K562 (cell line): ENCODE measurements around the gene SAMD8. TPM values are rescaled to one million over a fixed set of nuclear protein-coding genes. Genes with fewer than 3 reads are reported as not detected.
A peak's percentile ranks its signal among the peaks of the same experiment; 100 is the strongest.

Experiments
- ARHGAP35 ChIP-seq: fragments of 450-650 bp; IDR thresholded peaks from 2 replicates; pipeline ENCODE4 v1.6.1; 2018; ENCODE audit not compliant: partially characterized antibody
- ATF1 ChIP-seq, 2 experiments: fragments of 450-650 bp in 1 of 2; IDR thresholded peaks; 2 replicates each; pipeline ENCODE4 v1.6.1; 2016; ENCODE audit warnings: missing compliant biosample characterization in 1 of 2, missing genetic modification characterization in 1 of 2
- CBX2 ChIP-seq: fragments of 200-600 bp; sonication (generic); IDR thresholded peaks from one replicate; pipeline ENCODE4 v1.6.1; 2012; ENCODE audit warnings: mild to moderate bottlenecking, low read length, inconsistent platforms; ENCODE audit not compliant: insufficient read depth, poor library complexity, severe bottlenecking
- CBX8 ChIP-seq: fragments of 200-600 bp; sonication (generic); IDR thresholded peaks from 2 replicates; pipeline ENCODE4 v1.6.1; 2012; ENCODE audit warnings: borderline replicate concordance, mixed run types, low read depth, mild to moderate bottlenecking, moderate library complexity, mixed read lengths, low read length, control low read depth, inconsistent platforms; ENCODE audit not compliant: poor library complexity, severe bottlenecking; ENCODE audit errors: extremely low read depth
- HDGF ChIP-seq: fragments of 450-650 bp; IDR thresholded peaks from 2 replicates; pipeline ENCODE4 v1.6.1; 2016
- HNRNPUL1 ChIP-seq: fragments of 200-400 bp; formaldehyde crosslinking; IDR thresholded peaks from 2 replicates; pipeline ENCODE4 v1.6.1; 2017; ENCODE audit warnings: low read length
- KLF16 ChIP-seq: IDR thresholded peaks from 2 replicates; pipeline ENCODE4 v1.6.1; 2016; ENCODE audit warnings: antibody characterized with exemption
- KLF6 ChIP-seq: fragments of 250-450 bp; sonication (Bioruptor Pico); IDR thresholded peaks from 2 replicates; pipeline ENCODE4 v1.4.0; 2020; ENCODE audit warnings: mild to moderate bottlenecking, moderate library complexity, borderline replicate concordance
- MEIS2 ChIP-seq: fragments of 450-650 bp; IDR thresholded peaks from 2 replicates; pipeline ENCODE4 v1.6.1; 2014; ENCODE audit warnings: mild to moderate bottlenecking; ENCODE audit not compliant: partially characterized antibody
- POLR2G ChIP-seq: fragments of 200-400 bp; formaldehyde crosslinking; IDR thresholded peaks from 2 replicates; pipeline ENCODE4 v1.6.1; 2017; ENCODE audit warnings: low read depth, mild to moderate bottlenecking, antibody characterized with exemption, low read length, moderate library complexity
- SAFB ChIP-seq: fragments of 200-400 bp; formaldehyde crosslinking; IDR thresholded peaks from 2 replicates; pipeline ENCODE4 v1.6.1; 2017; ENCODE audit warnings: low read depth, low read length, borderline replicate concordance
- SMAD3 ChIP-seq: fragments of 450-650 bp; formaldehyde crosslinking; conservative IDR thresholded peaks from 2 replicates; pipeline ENCODE4 v1.4.0; 2020; ENCODE audit warnings: mild to moderate bottlenecking
- SMAD4 ChIP-seq: fragments of 250-450 bp; sonication (Bioruptor Pico); conservative IDR thresholded peaks from 2 replicates; pipeline ENCODE4 v1.8.0; 2021; ENCODE audit warnings: inconsistent platforms, mild to moderate bottlenecking, moderate library complexity
- SMARCB1 ChIP-seq: IDR thresholded peaks from 2 replicates; pipeline ENCODE4 v1.6.1; 2011; ENCODE audit warnings: improper control_type of control experiment, low read depth; ENCODE audit not compliant: insufficient read length
- SUPT5H ChIP-seq: fragments of 450-650 bp; IDR thresholded peaks from 2 replicates; pipeline ENCODE4 v1.6.1; 2016
- TCF7 ChIP-seq: sonication (generic); IDR thresholded peaks from 2 replicates; pipeline ENCODE4 v1.6.1; 2016; ENCODE audit warnings: antibody characterized with exemption, borderline replicate concordance
- THRAP3 ChIP-seq: fragments of 450-650 bp; IDR thresholded peaks from 2 replicates; pipeline ENCODE4 v1.6.1; 2016; ENCODE audit warnings: mild to moderate bottlenecking, inconsistent platforms, borderline replicate concordance
- ZNF146 ChIP-seq: IDR thresholded peaks from one replicate; pipeline ENCODE4 v1.6.1; 2018; ENCODE audit warnings: missing compliant biosample characterization; ENCODE audit not compliant: unreplicated experiment
- ZNF347 ChIP-seq: fragments of 450-650 bp; formaldehyde crosslinking; IDR thresholded peaks from 2 replicates; pipeline ENCODE4 v1.4.0; 2020; ENCODE audit warnings: low read depth, mild to moderate bottlenecking, moderate library complexity
- ZNF76 ChIP-seq: fragments of 250-450 bp; sonication (Bioruptor Pico); IDR thresholded peaks from 2 replicates; pipeline ENCODE4 v1.4.0; 2020; ENCODE audit warnings: mild to moderate bottlenecking, moderate library complexity, borderline replicate concordance
- ZNF778 ChIP-seq: fragments of 450-650 bp; formaldehyde crosslinking; IDR thresholded peaks from 2 replicates; pipeline ENCODE4 v1.4.0; 2020; ENCODE audit warnings: mild to moderate bottlenecking, moderate library complexity
- polyA plus RNA-seq, 8 experiments: library from polyadenylated mRNA; depleted of rRNA in 4 of 8; stranded (reverse) in 5 of 8; unstranded in 3 of 8; fragments of >200 nt; fragmentation: Nextera tagmentation in 2 of 8; fragmentation: Illumina TruSeq in 1 of 8; extraction: Ambion mirVana in 2 of 8; extraction: Trizol in 1 of 8; gene quantifications; 2 replicates each; pipeline versions ENCODE4 v1.2.1 to v1.2.3, GENCODE V29; 2011 to 2014; ENCODE audit warnings: inconsistent platforms in 1 of 8, missing spikeins in 1 of 8
- total RNA-seq, 7 experiments: library from RNA; depleted of rRNA in 6 of 7; stranded (reverse); fragments of >200 nt in 6 of 7; fragmentation: Illumina TruSeq in 2 of 7; extraction: Trizol in 2 of 7; gene quantifications; 2 replicates each; pipeline versions ENCODE4 v1.2.1 to v1.2.3, GENCODE V29; 2011 to 2021; ENCODE audit warnings: low replicate concordance in 1 of 7
- TF ChIP-seq, protein P1 (sequence below): fragments of 250-450 bp; sonication (Bioruptor Pico); IDR thresholded peaks from 2 replicates; pipeline ENCODE4 v1.9.0; 2021; ENCODE audit warnings: mild to moderate bottlenecking, inconsistent platforms
- TF ChIP-seq, protein P2 (sequence below): fragments of 250-450 bp; sonication (Bioruptor Pico); IDR thresholded peaks from 2 replicates; pipeline ENCODE4 v1.6.1; 2021; ENCODE audit warnings: mild to moderate bottlenecking
- TF ChIP-seq, protein P3 (sequence below): IDR thresholded peaks from 2 replicates; pipeline ENCODE4 v1.6.1; 2012; ENCODE audit warnings: low read depth, low read length, improper control_type of control experiment, borderline replicate concordance
- TF ChIP-seq, protein P4 (sequence below): sonication (generic); formaldehyde crosslinking; IDR thresholded peaks from 2 replicates; pipeline ENCODE4 v1.9.0; 2022; ENCODE audit warnings: mild to moderate bottlenecking, missing genetic modification reagents

The SAMD8 gene
- total and polyA plus RNA-seq, 9 of the 15 experiments (the other 6 are each of a cell fraction or from before 2014, with no cell fraction given) = 2.7 to 16.1 (median 6.2) TPM

DNA sequence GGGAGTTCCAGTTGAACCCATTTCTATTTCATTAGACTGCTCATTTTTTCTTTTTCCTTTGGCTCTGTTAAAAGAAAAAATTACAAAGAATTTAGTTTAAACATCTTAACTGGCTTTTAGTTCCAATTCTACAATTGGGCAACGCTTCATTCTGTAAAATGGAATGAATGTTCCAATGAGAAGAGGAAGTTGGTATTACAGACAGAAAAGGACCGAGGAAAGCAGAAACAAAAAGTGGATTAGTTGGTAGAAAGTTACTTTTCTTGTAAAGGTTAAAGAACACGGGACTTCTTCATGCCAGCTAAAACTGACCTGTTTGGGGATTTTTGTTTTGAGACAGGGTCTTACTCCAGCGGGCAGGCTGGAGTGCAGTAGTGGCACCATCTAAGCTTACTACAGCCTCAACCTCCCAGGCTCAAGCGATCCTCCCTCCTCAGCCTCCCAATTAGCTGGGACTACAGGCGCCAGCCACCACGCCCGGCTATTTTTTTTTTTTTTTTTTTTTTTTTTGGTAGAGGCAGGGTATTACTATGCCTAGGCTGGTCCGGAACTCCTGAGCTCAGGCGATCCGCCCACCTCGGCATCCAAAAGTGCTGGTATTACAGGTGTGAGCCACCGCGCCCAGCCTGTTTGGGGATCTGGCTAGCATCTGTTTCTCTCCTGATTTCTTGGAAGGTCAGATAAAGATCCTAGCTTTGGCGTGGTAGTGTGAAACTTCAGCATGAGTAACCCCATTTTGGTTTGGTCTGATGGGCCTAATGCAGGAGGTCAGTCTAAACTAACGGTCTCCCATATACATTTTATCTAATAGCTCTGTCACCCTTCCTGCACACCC, 97.8 kb downstream of the SAMD8 start (continued):
- TF ChIP-seq, protein P1, sequence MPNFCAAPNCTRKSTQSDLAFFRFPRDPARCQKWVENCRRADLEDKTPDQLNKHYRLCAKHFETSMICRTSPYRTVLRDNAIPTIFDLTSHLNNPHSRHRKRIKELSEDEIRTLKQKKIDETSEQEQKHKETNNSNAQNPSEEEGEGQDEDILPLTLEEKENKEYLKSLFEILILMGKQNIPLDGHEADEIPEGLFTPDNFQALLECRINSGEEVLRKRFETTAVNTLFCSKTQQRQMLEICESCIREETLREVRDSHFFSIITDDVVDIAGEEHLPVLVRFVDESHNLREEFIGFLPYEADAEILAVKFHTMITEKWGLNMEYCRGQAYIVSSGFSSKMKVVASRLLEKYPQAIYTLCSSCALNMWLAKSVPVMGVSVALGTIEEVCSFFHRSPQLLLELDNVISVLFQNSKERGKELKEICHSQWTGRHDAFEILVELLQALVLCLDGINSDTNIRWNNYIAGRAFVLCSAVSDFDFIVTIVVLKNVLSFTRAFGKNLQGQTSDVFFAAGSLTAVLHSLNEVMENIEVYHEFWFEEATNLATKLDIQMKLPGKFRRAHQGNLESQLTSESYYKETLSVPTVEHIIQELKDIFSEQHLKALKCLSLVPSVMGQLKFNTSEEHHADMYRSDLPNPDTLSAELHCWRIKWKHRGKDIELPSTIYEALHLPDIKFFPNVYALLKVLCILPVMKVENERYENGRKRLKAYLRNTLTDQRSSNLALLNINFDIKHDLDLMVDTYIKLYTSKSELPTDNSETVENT (CRISPR knock-in tag) = no peak
- TF ChIP-seq, protein P2, sequence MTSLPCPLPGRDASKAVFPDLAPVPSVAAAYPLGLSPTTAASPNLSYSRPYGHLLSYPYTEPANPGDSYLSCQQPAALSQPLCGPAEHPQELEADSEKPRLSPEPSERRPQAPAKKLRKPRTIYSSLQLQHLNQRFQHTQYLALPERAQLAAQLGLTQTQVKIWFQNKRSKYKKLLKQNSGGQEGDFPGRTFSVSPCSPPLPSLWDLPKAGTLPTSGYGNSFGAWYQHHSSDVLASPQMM (CRISPR knock-in tag) = no peak
- no peak for TF ChIP-seq THRAP3
- no peak for TF ChIP-seq ARHGAP35
- TF ChIP-seq, protein P3, sequence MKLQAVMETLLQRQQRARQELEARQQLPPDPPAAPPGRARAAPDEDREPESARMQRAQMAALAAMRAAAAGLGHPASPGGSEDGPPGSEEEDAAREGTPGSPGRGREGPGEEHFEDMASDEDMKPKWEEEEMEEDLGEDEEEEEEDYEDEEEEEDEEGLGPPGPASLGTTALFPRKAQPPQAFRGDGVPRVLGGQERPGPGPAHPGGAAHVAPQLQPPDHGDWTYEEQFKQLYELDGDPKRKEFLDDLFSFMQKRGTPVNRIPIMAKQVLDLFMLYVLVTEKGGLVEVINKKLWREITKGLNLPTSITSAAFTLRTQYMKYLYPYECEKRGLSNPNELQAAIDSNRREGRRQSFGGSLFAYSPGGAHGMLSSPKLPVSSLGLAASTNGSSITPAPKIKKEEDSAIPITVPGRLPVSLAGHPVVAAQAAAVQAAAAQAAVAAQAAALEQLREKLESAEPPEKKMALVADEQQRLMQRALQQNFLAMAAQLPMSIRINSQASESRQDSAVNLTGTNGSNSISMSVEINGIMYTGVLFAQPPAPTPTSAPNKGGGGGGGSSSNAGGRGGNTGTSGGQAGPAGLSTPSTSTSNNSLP = no peak
- peak; percentile 97 for TF ChIP-seq ZNF76 (CRISPR knock-in tag)
- TF ChIP-seq SMAD4 (CRISPR knock-in tag) = peak; percentile 94
- no peak for TF ChIP-seq KLF16
- no peak for TF ChIP-seq MEIS2
- peak; percentile 96 for TF ChIP-seq KLF6 (CRISPR knock-in tag)
- TF ChIP-seq ZNF146 (CRISPR knock-in tag) = no peak
- TF ChIP-seq, protein P4, sequence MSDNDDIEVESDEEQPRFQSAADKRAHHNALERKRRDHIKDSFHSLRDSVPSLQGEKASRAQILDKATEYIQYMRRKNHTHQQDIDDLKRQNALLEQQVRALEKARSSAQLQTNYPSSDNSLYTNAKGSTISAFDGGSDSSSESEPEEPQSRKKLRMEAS = no peak
- TF ChIP-seq POLR2G = no peak
- no peak for TF ChIP-seq ZNF778 (CRISPR knock-in tag)
- peak; percentile 94 for TF ChIP-seq SMAD3 (CRISPR knock-in tag)
- TF ChIP-seq TCF7 = no peak
- TF ChIP-seq HNRNPUL1 = no peak
- TF ChIP-seq CBX2 = no peak
- no peak for TF ChIP-seq HDGF
- no peak for TF ChIP-seq ATF1 (CRISPR knock-in tag; IDR thresholded peaks at IDR 0.05)
- no peak for TF ChIP-seq ATF1 (tag; IDR thresholded peaks at IDR 0.05)
- no peak for TF ChIP-seq CBX8
- no peak for TF ChIP-seq SAFB
- TF ChIP-seq SUPT5H = no peak
- TF ChIP-seq SMARCB1 = no peak
- no peak for TF ChIP-seq ZNF347 (CRISPR knock-in tag)
